Neural cell (in vitro differentiated cells): ENCODE measurements around the gene DOCK4. TPM values are rescaled to one million over a fixed set of nuclear protein-coding genes. Genes with fewer than 3 reads are reported as not detected.

Experiments used
- H2AFZ ChIP-seq: fragments of 200-600, 300-800 bp; sonication (generic), shearing (Covaris generic); 2 replicates; pipeline ENCODE4 v1.6.0; 2014; ENCODE audit warnings: low read depth, mild to moderate bottlenecking, antibody characterized with exemption, low read length, moderate library complexity
- H3F3A ChIP-seq: fragments of 200-600 bp; shearing (Covaris generic); 2 replicates; pipeline ENCODE4 v1.6.1; 2016; ENCODE audit warnings: mild to moderate bottlenecking, moderate library complexity, mixed read lengths, antibody characterized with exemption, low read length; ENCODE audit not compliant: insufficient read depth, poor library complexity, severe bottlenecking
- H3K27ac ChIP-seq: fragments of 200-600, 300-800 bp; sonication (generic), shearing (Covaris generic); 2 replicates; pipeline ENCODE4 v1.5.1; 2014; ENCODE audit warnings: mild to moderate bottlenecking, low read length, moderate library complexity
- H3K27me3 ChIP-seq: fragments of 300-800, 200-600 bp; sonication (generic), shearing (Covaris generic); 2 replicates; pipeline ENCODE4 v1.6.0; 2014; ENCODE audit warnings: mild to moderate bottlenecking, low read depth, low read length, moderate library complexity; ENCODE audit not compliant: insufficient read depth
- H3K36me3 ChIP-seq: fragments of 300-800, 200-600 bp; sonication (generic), shearing (Covaris generic); 2 replicates; pipeline ENCODE4 v1.5.1; 2014; ENCODE audit warnings: mild to moderate bottlenecking, antibody characterized with exemption, low read length, moderate library complexity; ENCODE audit not compliant: insufficient read depth
- H3K4me2 ChIP-seq: fragments of 300-800, 200-600 bp; sonication (generic), shearing (Covaris generic); 2 replicates; pipeline ENCODE4 v1.6.0; 2014; ENCODE audit warnings: mild to moderate bottlenecking, low read length
- H3K4me3 ChIP-seq: fragments of 300-800, 200-600 bp; sonication (generic), shearing (Covaris generic); 2 replicates; pipeline ENCODE4 v1.5.1; 2014; ENCODE audit warnings: mild to moderate bottlenecking, low read length, moderate library complexity
- H3K79me2 ChIP-seq: fragments of 200-600 bp; shearing (Covaris generic); replicated peaks from 2 replicates; pipeline ENCODE4 v1.6.0; 2014; ENCODE audit warnings: mild to moderate bottlenecking, low read length, moderate library complexity; ENCODE audit not compliant: insufficient read depth
- H3K9ac ChIP-seq: fragments of 300-800, 200-600 bp; sonication (generic), shearing (Covaris generic); 2 replicates; pipeline ENCODE4 v1.6.1; 2016; ENCODE audit warnings: mild to moderate bottlenecking, low read length, mixed read lengths
- H3K9me2 ChIP-seq: fragments of 200-600 bp; shearing (Covaris generic); 2 replicates; pipeline ENCODE4 v1.6.1; 2016; ENCODE audit warnings: mild to moderate bottlenecking, low read length, mixed read lengths; ENCODE audit not compliant: insufficient read depth
- H3K9me3 ChIP-seq: fragments of 200-600, 300-800 bp; sonication (generic), shearing (Covaris generic); 2 replicates; pipeline ENCODE4 v1.6.1; 2016; ENCODE audit warnings: mild to moderate bottlenecking, mixed run types, low read length, moderate library complexity, mixed read lengths
- H4K20me1 ChIP-seq: fragments of 200-600 bp; shearing (Covaris generic); 2 replicates; pipeline ENCODE4 v1.6.1; 2016; ENCODE audit warnings: mild to moderate bottlenecking, mixed run types; ENCODE audit not compliant: insufficient read depth
- EP300 ChIP-seq: fragments of 450-650 bp; conservative IDR thresholded peaks from 2 replicates; pipeline ENCODE4 v1.6.1; 2014; ENCODE audit warnings: antibody characterized with exemption, mild to moderate bottlenecking, moderate library complexity; ENCODE audit not compliant: poor library complexity, severe bottlenecking
- EZH2 ChIP-seq: fragments of 200-600, 300-800 bp; shearing (Covaris generic), sonication (generic); IDR thresholded peaks from 2 replicates; pipeline ENCODE4 v1.6.1; 2014; ENCODE audit warnings: antibody characterized with exemption, low read length, borderline replicate concordance, mild to moderate bottlenecking; ENCODE audit not compliant: insufficient read depth, poor library complexity, severe bottlenecking
- MXI1 ChIP-seq: fragments of 450-650 bp; conservative IDR thresholded peaks from 2 replicates; pipeline ENCODE4 v1.6.1; 2014; ENCODE audit warnings: antibody characterized with exemption, mild to moderate bottlenecking; ENCODE audit not compliant: poor library complexity, severe bottlenecking
- POLR2AphosphoS5 ChIP-seq: IDR thresholded peaks from 2 replicates; pipeline ENCODE4 v1.6.1; 2012
- RAD21 ChIP-seq: fragments of 450-650 bp; conservative IDR thresholded peaks from 2 replicates; pipeline ENCODE4 v1.6.1; 2014; ENCODE audit warnings: antibody characterized with exemption, mild to moderate bottlenecking, moderate library complexity
- SMC3 ChIP-seq: fragments of 450-650 bp; conservative IDR thresholded peaks from 2 replicates; pipeline ENCODE4 v1.6.1; 2014; ENCODE audit warnings: antibody characterized with exemption, mild to moderate bottlenecking, moderate library complexity; ENCODE audit not compliant: poor library complexity
- TAF1 ChIP-seq: IDR thresholded peaks from 2 replicates; pipeline ENCODE4 v1.6.1; 2012; ENCODE audit warnings: low read depth
- polyA plus RNA-seq: library from polyadenylated mRNA; depleted of rRNA; stranded (reverse); fragments of >200 nt; gene quantifications from 2 replicates; pipeline ENCODE4 v1.2.3, GENCODE V29; 2014
- TF ChIP-seq, protein P1 (sequence below): fragments of 450-650 bp; IDR thresholded peaks from 2 replicates; pipeline ENCODE4 v1.5.1; 2014; ENCODE audit warnings: antibody characterized with exemption, mild to moderate bottlenecking, moderate library complexity; ENCODE audit not compliant: poor library complexity, severe bottlenecking
- TF ChIP-seq, protein P2 (sequence below): IDR thresholded peaks from 2 replicates; pipeline ENCODE4 v1.6.1; 2012; ENCODE audit warnings: borderline replicate concordance

DOCK4 gene
- polyA plus RNA-seq, 1 donor from 2014 or later: 28.1 TPM

DNA sequence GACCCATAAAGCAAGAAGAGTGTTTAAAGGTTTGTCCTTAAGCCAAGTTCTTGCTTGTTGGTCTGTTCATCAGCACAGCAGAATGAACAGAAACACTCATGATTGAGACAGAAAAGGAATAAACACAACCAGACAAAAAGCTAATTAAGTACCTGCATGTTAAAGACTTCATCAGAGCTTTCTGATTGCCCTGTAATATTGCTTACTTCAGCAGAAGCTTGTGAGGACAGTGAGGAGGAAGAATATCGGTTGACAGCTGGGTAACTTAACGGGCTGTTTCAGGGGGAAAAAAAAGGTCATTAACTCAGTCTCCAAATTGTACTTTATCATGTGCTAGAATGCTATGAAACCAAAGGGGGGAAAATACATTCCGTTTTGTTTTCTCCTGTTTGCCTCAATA, 465.3 kb downstream of the DOCK4 start:
- Histone ChIP-seq H3K9ac (no peak overlapping the region), H3K4me2 (no peak overlapping the region), H3F3A (no peaks in the 10 kb centered on the region), H3K27me3 (no peaks in the 10 kb centered on the region), H3K9me3 (no peaks in the 10 kb centered on the region), H3K27ac (no peak overlapping the region), H4K20me1 (no peaks in the 10 kb centered on the region), H3K9me2 (no peaks in the 10 kb centered on the region), H3K4me3 (no peak overlapping the region), H3K36me3 (no peaks in the 10 kb centered on the region), H2AFZ (no peak overlapping the region), H3K79me2 (no peaks in the 10 kb centered on the region)
- TF ChIP-seq, protein P1, sequence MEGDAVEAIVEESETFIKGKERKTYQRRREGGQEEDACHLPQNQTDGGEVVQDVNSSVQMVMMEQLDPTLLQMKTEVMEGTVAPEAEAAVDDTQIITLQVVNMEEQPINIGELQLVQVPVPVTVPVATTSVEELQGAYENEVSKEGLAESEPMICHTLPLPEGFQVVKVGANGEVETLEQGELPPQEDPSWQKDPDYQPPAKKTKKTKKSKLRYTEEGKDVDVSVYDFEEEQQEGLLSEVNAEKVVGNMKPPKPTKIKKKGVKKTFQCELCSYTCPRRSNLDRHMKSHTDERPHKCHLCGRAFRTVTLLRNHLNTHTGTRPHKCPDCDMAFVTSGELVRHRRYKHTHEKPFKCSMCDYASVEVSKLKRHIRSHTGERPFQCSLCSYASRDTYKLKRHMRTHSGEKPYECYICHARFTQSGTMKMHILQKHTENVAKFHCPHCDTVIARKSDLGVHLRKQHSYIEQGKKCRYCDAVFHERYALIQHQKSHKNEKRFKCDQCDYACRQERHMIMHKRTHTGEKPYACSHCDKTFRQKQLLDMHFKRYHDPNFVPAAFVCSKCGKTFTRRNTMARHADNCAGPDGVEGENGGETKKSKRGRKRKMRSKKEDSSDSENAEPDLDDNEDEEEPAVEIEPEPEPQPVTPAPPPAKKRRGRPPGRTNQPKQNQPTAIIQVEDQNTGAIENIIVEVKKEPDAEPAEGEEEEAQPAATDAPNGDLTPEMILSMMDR: no peak
- TF ChIP-seq, protein P2, sequence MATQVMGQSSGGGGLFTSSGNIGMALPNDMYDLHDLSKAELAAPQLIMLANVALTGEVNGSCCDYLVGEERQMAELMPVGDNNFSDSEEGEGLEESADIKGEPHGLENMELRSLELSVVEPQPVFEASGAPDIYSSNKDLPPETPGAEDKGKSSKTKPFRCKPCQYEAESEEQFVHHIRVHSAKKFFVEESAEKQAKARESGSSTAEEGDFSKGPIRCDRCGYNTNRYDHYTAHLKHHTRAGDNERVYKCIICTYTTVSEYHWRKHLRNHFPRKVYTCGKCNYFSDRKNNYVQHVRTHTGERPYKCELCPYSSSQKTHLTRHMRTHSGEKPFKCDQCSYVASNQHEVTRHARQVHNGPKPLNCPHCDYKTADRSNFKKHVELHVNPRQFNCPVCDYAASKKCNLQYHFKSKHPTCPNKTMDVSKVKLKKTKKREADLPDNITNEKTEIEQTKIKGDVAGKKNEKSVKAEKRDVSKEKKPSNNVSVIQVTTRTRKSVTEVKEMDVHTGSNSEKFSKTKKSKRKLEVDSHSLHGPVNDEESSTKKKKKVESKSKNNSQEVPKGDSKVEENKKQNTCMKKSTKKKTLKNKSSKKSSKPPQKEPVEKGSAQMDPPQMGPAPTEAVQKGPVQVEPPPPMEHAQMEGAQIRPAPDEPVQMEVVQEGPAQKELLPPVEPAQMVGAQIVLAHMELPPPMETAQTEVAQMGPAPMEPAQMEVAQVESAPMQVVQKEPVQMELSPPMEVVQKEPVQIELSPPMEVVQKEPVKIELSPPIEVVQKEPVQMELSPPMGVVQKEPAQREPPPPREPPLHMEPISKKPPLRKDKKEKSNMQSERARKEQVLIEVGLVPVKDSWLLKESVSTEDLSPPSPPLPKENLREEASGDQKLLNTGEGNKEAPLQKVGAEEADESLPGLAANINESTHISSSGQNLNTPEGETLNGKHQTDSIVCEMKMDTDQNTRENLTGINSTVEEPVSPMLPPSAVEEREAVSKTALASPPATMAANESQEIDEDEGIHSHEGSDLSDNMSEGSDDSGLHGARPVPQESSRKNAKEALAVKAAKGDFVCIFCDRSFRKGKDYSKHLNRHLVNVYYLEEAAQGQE: no peak
- TF ChIP-seq POLR2AphosphoS5 (no peak), EP300 (no peak), RAD21 (no peak), SMC3 (no peak), TAF1 (no peak), MXI1 (no peak), EZH2 (no peak)

DNA sequence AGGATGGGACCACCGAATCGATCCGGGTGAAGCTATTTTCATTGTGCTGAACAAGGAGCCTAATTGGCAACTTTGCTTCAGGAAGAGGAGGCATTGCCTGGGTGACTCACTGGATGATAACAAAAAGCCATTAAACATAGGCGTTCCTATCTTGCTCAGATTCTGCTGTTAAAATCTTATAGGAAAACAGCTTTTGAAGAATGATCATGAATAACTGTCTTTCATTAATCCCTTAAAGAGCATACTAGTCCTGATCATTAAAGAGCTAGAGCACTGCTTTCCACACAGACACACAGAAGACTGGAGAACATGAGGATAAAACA, 469.7 kb downstream of the DOCK4 start:
- no peak overlapping the region for H2AFZ ChIP-seq

More for the DNA sequence above, 469.7 kb downstream of the DOCK4 start:
- peaks cover 9% of the 10 kb centered on the region for H3K36me3 ChIP-seq
- no peaks in the 10 kb centered on the region for H3K9me3 ChIP-seq
- no peak for TF ChIP-seq EZH2
- TF ChIP-seq MXI1: no peak
- no peak for TF ChIP-seq EP300
- no peak for TF ChIP-seq POLR2AphosphoS5
- TF ChIP-seq, protein P1: no peak
- TF ChIP-seq, protein P2: no peak
- TF ChIP-seq RAD21: no peak
- no peak for TF ChIP-seq TAF1
- TF ChIP-seq SMC3: no peak
- H3K9ac ChIP-seq: no peak overlapping the region
- H3K4me3 ChIP-seq: no peak overlapping the region
- no peaks in the 10 kb centered on the region for H4K20me1 ChIP-seq
- H3K79me2 ChIP-seq: no peaks in the 10 kb centered on the region
- H3F3A ChIP-seq: no peaks in the 10 kb centered on the region
- H3K27ac ChIP-seq: no peak overlapping the region
- H3K9me2 ChIP-seq: no peaks in the 10 kb centered on the region
- H3K4me2 ChIP-seq: no peak overlapping the region
- no peaks in the 10 kb centered on the region for H3K27me3 ChIP-seq
